Parathyroid adenoma (tissue), 2 donors: Measurements from ENCODE around the gene KCNA1.

Experiments
- H2AFZ ChIP-seq: fragments of 300-600 bp; sonication (generic); one replicate; pipeline ENCODE4 v1.7.0; 2017; ENCODE audit warnings: antibody characterized with exemption, mild to moderate bottlenecking
- H3K27ac ChIP-seq: fragments of 300-600 bp; sonication (generic); one replicate; pipeline ENCODE4 v1.7.0; 2017
- H3K27me3 ChIP-seq: fragments of 300-600 bp; sonication (generic); one replicate; pipeline ENCODE4 v1.7.0; 2017; ENCODE audit warnings: low read length; ENCODE audit not compliant: control insufficient read depth, insufficient read depth
- H3K36me3 ChIP-seq: fragments of 300-600 bp; sonication (generic); one replicate; pipeline ENCODE4 v1.7.0; 2017; ENCODE audit warnings: low read length; ENCODE audit not compliant: control insufficient read depth, insufficient read depth
- H3K4me1 ChIP-seq: fragments of 300-600 bp; sonication (generic); one replicate; pipeline ENCODE4 v1.7.0; 2017; ENCODE audit warnings: control low read depth
- H3K4me2 ChIP-seq: fragments of 300-600 bp; sonication (generic); one replicate; pipeline ENCODE4 v1.7.0; 2017; ENCODE audit warnings: low read length
- H3K4me3 ChIP-seq: fragments of 300-600 bp; sonication (generic); one replicate; pipeline ENCODE4 v1.7.0; 2017; ENCODE audit warnings: low read depth, low read length
- H3K79me2 ChIP-seq: fragments of 300-600 bp; sonication (generic); one replicate; pipeline ENCODE4 v1.7.0; 2017; ENCODE audit warnings: control low read depth
- H3K9ac ChIP-seq: fragments of 300-600 bp; sonication (generic); one replicate; pipeline ENCODE4 v1.7.0; 2017; ENCODE audit warnings: mild to moderate bottlenecking
- H3K9me3 ChIP-seq: fragments of 300-600 bp; sonication (generic); one replicate; pipeline ENCODE4 v1.7.0; 2017; ENCODE audit warnings: low read length; ENCODE audit not compliant: control insufficient read depth
- CTCF ChIP-seq: fragments of 300-600 bp; sonication (generic); IDR thresholded peaks from one replicate; pipeline ENCODE4 v1.7.0; 2017; ENCODE audit warnings: antibody characterized with exemption, mild to moderate bottlenecking
- donor health status: primary hyperparathyroidism.

Gene KCNA1

GRCh38 chr12:4956054-4956453 is 46.3 kb downstream of the KCNA1 start:
- Histone ChIP-seq H3K27me3 (no peaks in the 10 kb centered on the region), H3K9ac (no peak overlapping the region), H3K27ac (no peak overlapping the region), H3K4me1 (no peaks in the 10 kb centered on the region), H3K4me2 (no peak overlapping the region), H3K79me2 (no peaks in the 10 kb centered on the region), H3K36me3 (no peaks in the 10 kb centered on the region), H3K9me3 (no peaks in the 10 kb centered on the region), H3K4me3 (no peak overlapping the region), H2AFZ (no peak overlapping the region)
- no peak for TF ChIP-seq CTCF

- no peaks in the 10 kb centered on the region for H3K27me3 ChIP-seq
- no peaks in the 10 kb centered on the region for H3K36me3 ChIP-seq
- no peak overlapping the region for H3K9ac ChIP-seq
Measured at GRCh38 chr12:4956968-4957367, 47.3 kb downstream of the KCNA1 start.

GRCh38 chr12:4957761-4958160 is 48.1 kb downstream of the KCNA1 start:
- H3K36me3 ChIP-seq: no peaks in the 10 kb centered on the region
- no peak overlapping the region for H3K4me2 ChIP-seq
- H3K9ac ChIP-seq: no peak overlapping the region
- no peak overlapping the region for H2AFZ ChIP-seq
- TF ChIP-seq CTCF: no peak
- H3K27ac ChIP-seq: no peak overlapping the region
- no peaks in the 10 kb centered on the region for H3K79me2 ChIP-seq
- H3K4me1 ChIP-seq: no peaks in the 10 kb centered on the region
- no peaks in the 10 kb centered on the region for H3K9me3 ChIP-seq
- no peaks in the 10 kb centered on the region for H3K27me3 ChIP-seq
- H3K4me3 ChIP-seq: no peak overlapping the region

More at GRCh38 chr12:4956968-4957367, 47.3 kb downstream of the KCNA1 start:
- Histone ChIP-seq H3K4me3 (no peak overlapping the region), H3K4me1 (no peaks in the 10 kb centered on the region), H2AFZ (no peak overlapping the region), H3K79me2 (no peaks in the 10 kb centered on the region), H3K4me2 (no peak overlapping the region), H3K9me3 (no peaks in the 10 kb centered on the region), H3K27ac (no peak overlapping the region)
- TF ChIP-seq CTCF: no peak

GRCh38 chr12:4958697-4959375 is 49.1 kb downstream of the KCNA1 start:
- no peak for TF ChIP-seq CTCF
- H3K27ac ChIP-seq: no peak overlapping the region

GRCh38 chr12:4959381-4959780 is 49.7 kb downstream of the KCNA1 start:
- Histone ChIP-seq H3K9me3 (no peaks in the 10 kb centered on the region), H3K36me3 (no peaks in the 10 kb centered on the region), H3K9ac (no peak overlapping the region), H3K79me2 (no peaks in the 10 kb centered on the region), H3K4me1 (no peaks in the 10 kb centered on the region), H3K27me3 (no peaks in the 10 kb centered on the region), H3K4me2 (no peak overlapping the region), H2AFZ (no peak overlapping the region), H3K4me3 (no peak overlapping the region), H3K27ac (no peak overlapping the region)
- no peak for TF ChIP-seq CTCF

More at GRCh38 chr12:4958697-4959375, 49.1 kb downstream of the KCNA1 start:
- Histone ChIP-seq H3K4me3 (no peak overlapping the region), H3K4me2 (no peak overlapping the region), H3K9ac (no peak overlapping the region), H3K27me3 (no peaks in the 10 kb centered on the region), H3K4me1 (no peaks in the 10 kb centered on the region), H3K79me2 (no peaks in the 10 kb centered on the region), H3K9me3 (no peaks in the 10 kb centered on the region), H2AFZ (no peak overlapping the region), H3K36me3 (no peaks in the 10 kb centered on the region)
